Mucosa of descending colon (tissue), 3 donors: ENCODE measurements around the gene LRRIQ1. TPM values are rescaled to one million over a fixed set of nuclear protein-coding genes. Genes with fewer than 3 reads are reported as not detected.

Source experiments
- ATAC-seq: fragments of 200-7000 bp; cut with Tn5 transposase; one replicate; pipeline ENCODE4 v1.9.1; 2020; ENCODE audit warnings: mild to moderate bottlenecking, moderate library complexity
- DNase-seq, 3 donors: peaks; one replicate each; pipeline ENCODE4 v3.0.0-alpha.2; 2020
- H3K36me3 ChIP-seq: fragments of 200-600 bp; one replicate; pipeline ENCODE4 v1.8.0; 2021; ENCODE audit warnings: low read depth, mild to moderate bottlenecking
- H3K4me1 ChIP-seq: fragments of 200-600 bp; one replicate; pipeline ENCODE4 v1.8.0; 2021; ENCODE audit warnings: low read depth, mild to moderate bottlenecking
- H3K4me3 ChIP-seq: fragments of 200-600 bp; one replicate; pipeline ENCODE4 v1.8.0; 2021; ENCODE audit warnings: mild to moderate bottlenecking
- H3K9me3 ChIP-seq: fragments of 200-600 bp; one replicate; pipeline ENCODE4 v1.8.0; 2021; ENCODE audit warnings: mild to moderate bottlenecking
- CTCF ChIP-seq: fragments of 200-600 bp; IDR thresholded peaks from one replicate; pipeline ENCODE4 v1.8.0; 2022; ENCODE audit warnings: antibody characterized with exemption, mild to moderate bottlenecking
- intact Hi-C, 2 donors: fragments of 100-400 bp; cut with DNase I in 1 of 2; cut with micrococcal nuclease in 1 of 2; formaldehyde crosslinking; loops; one replicate each; pipeline versions ENCODE4 v1.11.0 to v1.11.1; 2022; cut with DNase I, micrococcal nuclease
- total RNA-seq, 3 donors: library from RNA; stranded (reverse); fragmentation: NEBNext Ultra II Directional in 2 of 3; extraction: Animal tissue kit (Norgen Biotek cat#: 25700) in 2 of 3; gene quantifications; one replicate each; pipeline versions ENCODE4 v1.2.1 to v1.2.4, GENCODE V29; 2021 to 2023
- donor health status: DM: no; HTN: no; CAD: no; lungs with moderate emphysema.
- donor health status: DM: no; HTN: no; CAD: no.
- donor health status: DM: no; HTN: yes; CAD: no.

Gene LRRIQ1
- total RNA-seq, 3 donors from 2014 or later, result 0.35 TPM; not detected in 2

GRCh38 chr12:85266356-85266755 lies 230.2 kb downstream of the LRRIQ1 start:
- intact Hi-C loops, result no loop called here
- DNase-seq, result no peak
- TF ChIP-seq CTCF, result no peak
- ATAC-seq, result no peak
- Histone ChIP-seq H3K9me3 (no peaks in the 10 kb centered on the region), H3K4me3 (no peak overlapping the region), H3K4me1 (no peaks in the 10 kb centered on the region), H3K36me3 (no peaks in the 10 kb centered on the region)

GRCh38 chr12:85273381-85274314 lies 237.5 kb downstream of the LRRIQ1 start:
- no peak for TF ChIP-seq CTCF
- Histone ChIP-seq H3K36me3 (no peaks in the 10 kb centered on the region), H3K4me1 (no peaks in the 10 kb centered on the region), H3K9me3 (no peaks in the 10 kb centered on the region), H3K4me3 (no peak overlapping the region)
- ATAC-seq (no peak), DNase-seq (peak in 2 of 3 donors; percentile 12 to 25)
- intact Hi-C loops, result no loop called here

- intact Hi-C loops, result no loop called here
- H3K4me3 ChIP-seq, result no peak overlapping the region
- H3K9me3 ChIP-seq, result no peaks in the 10 kb centered on the region
- H3K36me3 ChIP-seq, result no peaks in the 10 kb centered on the region
- no peak for TF ChIP-seq CTCF
- ATAC-seq (no peak), DNase-seq (no peak)
- H3K4me1 ChIP-seq, result no peaks in the 10 kb centered on the region
Observed at GRCh38 chr12:85274315-85274651, 238.1 kb downstream of the LRRIQ1 start.

GRCh38 chr12:85275374-85275773 lies 239.2 kb downstream of the LRRIQ1 start:
- ATAC-seq, result no peak
- DNase-seq, result no peak
- TF ChIP-seq CTCF, result no peak
- H3K4me3 ChIP-seq, result no peak overlapping the region
- peaks cover 5% of the 10 kb centered on the region for H3K4me1 ChIP-seq
- intact Hi-C loops, result no loop called here
- H3K9me3 ChIP-seq, result no peaks in the 10 kb centered on the region
- H3K36me3 ChIP-seq, result no peaks in the 10 kb centered on the region

- DNase-seq (no peak), ATAC-seq (no peak)
- Histone ChIP-seq H3K9me3 (no peaks in the 10 kb centered on the region), H3K4me1 (peaks cover 14% of the 10 kb centered on the region), H3K4me3 (no peak overlapping the region), H3K36me3 (no peaks in the 10 kb centered on the region)
- intact Hi-C loops, result no loop called here
- TF ChIP-seq CTCF, result no peak
Observed at GRCh38 chr12:85277191-85277590, 241.0 kb downstream of the LRRIQ1 start.
